Measurements from ENCODE around the gene PDLIM7.

The PDLIM7 gene

GRCh38 chr5:177440990-177441780 is 56.2 kb downstream of the PDLIM7 start:
- no peak for DNase-seq

GRCh38 chr5:177440211-177440989 is 57.0 kb downstream of the PDLIM7 start:
- no peak for DNase-seq

- no peak for DNase-seq
Measured at GRCh38 chr5:177439518-177440053, 57.8 kb downstream of the PDLIM7 start.

GRCh38 chr5:177438468-177438867 is 58.9 kb downstream of the PDLIM7 start:
- no peak for DNase-seq

GRCh38 chr5:177437623-177438022 is 59.8 kb downstream of the PDLIM7 start:
- DNase-seq, result no peak

- no peak for DNase-seq
Measured at GRCh38 chr5:177435847-177436536, 61.4 kb downstream of the PDLIM7 start.

GRCh38 chr5:177434942-177435738 is 62.3 kb downstream of the PDLIM7 start:
- DNase-seq, result no peak

GRCh38 chr5:177434437-177434836 is 63.0 kb downstream of the PDLIM7 start:
- no peak for DNase-seq

- DNase-seq, result no peak
Measured at GRCh38 chr5:177433658-177434217, 63.7 kb downstream of the PDLIM7 start.

Data from left hindlimb (tissue), 1 donor.